B cell (primary cell): ENCODE results near the gene PAK1IP1.

Experiments
- CTCF ChIP-seq: fragments of 200-600 bp; IDR thresholded peaks from one replicate; pipeline ENCODE4 v1.8.0; 2022; ENCODE audit warnings: antibody characterized with exemption, mild to moderate bottlenecking
- EZH2 ChIP-seq: IDR thresholded peaks from 2 replicates; pipeline ENCODE4 v1.6.1; 2012; ENCODE audit warnings: borderline replicate concordance, low read depth, mild to moderate bottlenecking, moderate library complexity, low read length; ENCODE audit not compliant: insufficient read depth, poor library complexity, severe bottlenecking

DNA sequence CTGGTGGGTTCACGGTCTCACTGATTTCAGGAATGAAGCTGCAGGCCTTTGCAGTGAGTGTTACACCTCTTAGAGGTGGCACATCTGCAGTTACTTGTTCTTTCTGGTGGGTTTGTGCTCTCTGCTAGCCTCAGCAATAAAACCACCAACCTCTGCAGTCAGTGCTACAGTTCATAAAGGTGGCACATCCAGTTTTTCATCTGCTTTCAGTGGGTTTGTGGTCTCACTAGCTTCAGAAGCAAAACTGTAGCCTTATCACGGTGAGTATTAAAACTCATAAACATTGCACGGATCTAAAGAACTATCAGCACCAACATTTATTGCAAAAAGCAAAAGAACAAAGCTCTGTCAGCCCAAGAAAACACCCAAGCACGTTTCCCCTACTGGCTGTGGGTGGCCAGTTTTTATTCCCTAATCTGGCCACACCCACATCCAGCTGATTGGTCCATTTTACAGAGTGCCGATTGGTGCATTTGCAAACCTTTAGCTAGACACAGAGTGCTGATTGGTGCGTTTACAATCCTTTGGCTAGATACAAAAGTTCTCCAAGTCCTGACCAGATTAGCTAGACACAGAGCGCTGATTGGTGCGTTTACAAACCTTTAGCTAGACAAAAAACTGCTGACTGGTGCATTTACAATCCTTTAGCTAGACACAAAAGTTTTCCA, 24.7 kb downstream of the PAK1IP1 start:
- TF ChIP-seq CTCF = no peak
- TF ChIP-seq EZH2 = no peak
